CD4-positive, alpha-beta memory T cell (primary cell): Measurements from ENCODE around the gene WDR93. TPM values are rescaled to one million over a fixed set of nuclear protein-coding genes. Genes with fewer than 3 reads are reported as not detected.

Source experiments
- CTCF ChIA-PET: fragments of 350-600 bp; sonication (Branson Sonifier 250); formaldehyde crosslinking; loops from one replicate; lab custom pipeline; 2021; ENCODE audit warnings: inconsistent platforms; ENCODE audit not compliant: partially characterized antibody; lab: Charles Lee
- POLR2A ChIA-PET: fragments of 350-600 bp; sonication (Branson Sonifier 250); formaldehyde crosslinking; loops from one replicate; lab custom pipeline; 2021; ENCODE audit not compliant: partially characterized antibody; lab: Charles Lee
- DNase-seq, 5 donors: peaks; one replicate each; pipeline versions ENCODE4 v3.0.0 to v3.0.0-alpha.2; 2020 to 2022; ENCODE audit warnings: mixed read lengths in 1 of 5
- H3K27ac ChIP-seq: one replicate; pipeline ENCODE4 v1.7.0; 2013; ENCODE audit warnings: low read depth, low read length
- H3K27me3 ChIP-seq: 2 replicates; pipeline ENCODE4 v1.7.0; 2013; ENCODE audit warnings: mild to moderate bottlenecking, low read length, moderate library complexity; ENCODE audit not compliant: insufficient read depth
- H3K36me3 ChIP-seq: 2 replicates; pipeline ENCODE4 v1.7.0; 2013; ENCODE audit warnings: mild to moderate bottlenecking, low read length, moderate library complexity; ENCODE audit not compliant: insufficient read depth
- H3K4me1 ChIP-seq: 2 replicates; pipeline ENCODE4 v1.7.0; 2013; ENCODE audit warnings: mild to moderate bottlenecking, low read length, moderate library complexity; ENCODE audit not compliant: insufficient read depth
- H3K4me3 ChIP-seq, 2 donors: one replicate each; pipeline ENCODE4 v1.7.0; 2013; ENCODE audit warnings: low read length in 2 of 2, mild to moderate bottlenecking in 1 of 2
- H3K9me3 ChIP-seq, 2 donors: one replicate each; pipeline ENCODE4 v1.7.0; 2013; ENCODE audit warnings: low read length in 2 of 2, control low read depth in 1 of 2; ENCODE audit not compliant: control insufficient read depth in 1 of 2
- H3K27ac Mint-ChIP-seq, 7 donors: one replicate each; pipeline ENCODE4 v1.8.0; 2020 to 2021; ENCODE audit warnings: mixed read lengths in 7 of 7, mild to moderate bottlenecking in 6 of 7, inconsistent platforms in 3 of 7, moderate library complexity in 3 of 7
- H3K27me3 Mint-ChIP-seq, 2 donors: one replicate each; pipeline ENCODE4 v1.8.0; 2020 to 2021; ENCODE audit warnings: mixed read lengths in 2 of 2
- H3K36me3 Mint-ChIP-seq, 2 donors: one replicate each; pipeline ENCODE4 v1.8.0; 2020 to 2021; ENCODE audit warnings: mixed read lengths in 2 of 2, inconsistent platforms in 1 of 2, mild to moderate bottlenecking in 1 of 2
- H3K4me1 Mint-ChIP-seq, 4 donors: one replicate each; pipeline ENCODE4 v1.8.0; 2020 to 2021; ENCODE audit warnings: mixed read lengths in 4 of 4, mild to moderate bottlenecking in 1 of 4
- H3K4me3 Mint-ChIP-seq, 8 donors: one replicate each; pipeline ENCODE4 v1.8.0; 2020 to 2021; ENCODE audit warnings: mixed read lengths in 8 of 8, mild to moderate bottlenecking in 7 of 8, moderate library complexity in 6 of 8, inconsistent platforms in 3 of 8
- H3K9me3 Mint-ChIP-seq, 8 donors: one replicate each; pipeline ENCODE4 v1.8.0; 2020 to 2021; ENCODE audit warnings: mixed read lengths in 8 of 8, mild to moderate bottlenecking in 5 of 8, inconsistent platforms in 3 of 8, moderate library complexity in 1 of 8
- intact Hi-C: fragments of 100-400 bp; cut with micrococcal nuclease; formaldehyde crosslinking; loops from one replicate; pipeline ENCODE4 v1.15.1; 2023
- polyA plus RNA-seq, 2 donors: library from polyadenylated mRNA; unstranded; fragments of 300-500 nt; fragmentation: Illumina TruSeq; gene quantifications; one replicate each; pipeline ENCODE4 v1.2.3, GENCODE V29; 2021
- total RNA-seq, 2 experiments: library from RNA; stranded (reverse); gene quantifications; one replicate each; pipeline ENCODE4 v1.2.3, GENCODE V29; 2021

Gene WDR93
- total and polyA plus RNA-seq, 4 experiments from 2014 or later = not detected

- ChIA-PET CTCF (no interaction called here), POLR2A (no interaction called here)
- peaks cover 0 to 7% of the 10 kb centered on the region in 2 donors for H3K36me3 Mint-ChIP-seq
- H3K27me3 Mint-ChIP-seq = peaks cover 5 to 16% of the 10 kb centered on the region in 2 donors
- H3K4me3 ChIP-seq = no peak overlapping the region
- no peak overlapping the region for H3K27ac Mint-ChIP-seq
- no peak for DNase-seq
- H3K36me3 ChIP-seq = no peaks in the 10 kb centered on the region
- H3K27ac ChIP-seq = no peak overlapping the region
- no peak overlapping the region for H3K4me3 Mint-ChIP-seq
- no peaks in the 10 kb centered on the region for H3K27me3 ChIP-seq
- H3K4me1 Mint-ChIP-seq = no peaks in the 10 kb centered on the region
- no peaks in the 10 kb centered on the region for H3K4me1 ChIP-seq
- intact Hi-C loops = no loop called here
- peaks cover 0 to 20% (median 11%) of the 10 kb centered on the region in 8 donors for H3K9me3 Mint-ChIP-seq
- no peaks in the 10 kb centered on the region for H3K9me3 ChIP-seq
Measured at GRCh38 chr15:89790661-89791060, 100.0 kb downstream of the WDR93 start.

- Mint-ChIP-seq H3K27ac (no peak overlapping the region), H3K9me3 (peaks cover 0 to 34% (median 19%) of the 10 kb centered on the region in 8 donors), H3K36me3 (peaks cover 0 to 7% of the 10 kb centered on the region in 2 donors), H3K27me3 (peaks cover 5 to 16% of the 10 kb centered on the region in 2 donors), H3K4me3 (no peak overlapping the region), H3K4me1 (no peaks in the 10 kb centered on the region)
- H3K27me3 ChIP-seq = no peaks in the 10 kb centered on the region
- no peaks in the 10 kb centered on the region for H3K36me3 ChIP-seq
- H3K27ac ChIP-seq = no peak overlapping the region
- DNase-seq = no peak
- H3K4me1 ChIP-seq = no peaks in the 10 kb centered on the region
- no peaks in the 10 kb centered on the region for H3K9me3 ChIP-seq
- intact Hi-C loops = no loop called here
- no peak overlapping the region for H3K4me3 ChIP-seq
- ChIA-PET CTCF (no interaction called here), POLR2A (no interaction called here)
Measured at GRCh38 chr15:89792106-89792805, 101.6 kb downstream of the WDR93 start.

Other genes with a start within 250 kb of the WDR93 start
- gene RHCG, start 194.2 kb upstream of the WDR93 start, total RNA-seq = not detected
- gene RHCG, start 194.2 kb upstream of the WDR93 start, polyA plus RNA-seq = not detected
- under 1 TPM; 0.12 to 0.14 TPM for gene TICRR, start 115.3 kb upstream of the WDR93 start, total RNA-seq
- gene TICRR, start 115.3 kb upstream of the WDR93 start, polyA plus RNA-seq = under 1 TPM in 1 of 2 donors, not detected in 1; 0.07 TPM
- not detected for gene KIF7, start 35.3 kb upstream of the WDR93 start, total RNA-seq
- not detected for gene KIF7, start 35.3 kb upstream of the WDR93 start, polyA plus RNA-seq
- 1 to 10 TPM in 1 of 2 experiments, under 1 TPM in 1; 0.44 to 1.2 TPM for gene PLIN1, start 11.4 kb upstream of the WDR93 start, total RNA-seq
- under 1 TPM in 1 of 2 donors, not detected in 1; 0.46 TPM for gene PLIN1, start 11.4 kb upstream of the WDR93 start, polyA plus RNA-seq
- gene PEX11A, start 57 bp upstream of the WDR93 start, total RNA-seq = 1 to 10 TPM; 2.9 to 3.0 TPM
- gene PEX11A, start 57 bp upstream of the WDR93 start, polyA plus RNA-seq = 1 to 10 TPM in 1 of 2 donors, under 1 TPM in 1; 0.78 to 2.7 TPM
- under 1 TPM; 0.53 to 0.79 TPM for gene MESP1, start 60.4 kb downstream of the WDR93 start, total RNA-seq
- 1 to 10 TPM in 1 of 2 donors, under 1 TPM in 1; 0.69 to 1.2 TPM for gene MESP1, start 60.4 kb downstream of the WDR93 start, polyA plus RNA-seq
- not detected for gene MESP2, start 85.5 kb downstream of the WDR93 start, total RNA-seq
- not detected for gene MESP2, start 85.5 kb downstream of the WDR93 start, polyA plus RNA-seq
- gene ANPEP, start 124.0 kb downstream of the WDR93 start, total RNA-seq = 1 to 10 TPM; 1.9 to 2.2 TPM
- gene ANPEP, start 124.0 kb downstream of the WDR93 start, polyA plus RNA-seq = not detected
- 10 to 100 TPM; 34.3 to 36.6 TPM for gene AP3S2, start 203.2 kb downstream of the WDR93 start, total RNA-seq
- 10 to 100 TPM; 34.1 to 37.3 TPM for gene AP3S2, start 203.2 kb downstream of the WDR93 start, polyA plus RNA-seq
- gene ARPIN, start 222.1 kb downstream of the WDR93 start, total RNA-seq = under 1 TPM; 0.11 to 0.26 TPM
- not detected for gene ARPIN, start 222.1 kb downstream of the WDR93 start, polyA plus RNA-seq